HG02798 (cell line): ENCODE results near the gene C2orf81.
"Not testable (repeated sequence)": the region's sequence is repeated elsewhere in the genome, so short reads cannot be mapped to it uniquely, and the experiment has no call there.

ENCODE experiments used
- ATAC-seq: cut with Tn5 transposase; IDR thresholded peaks from one replicate; pipeline ENCODE4 v1.9.1; 2021; ENCODE audit warnings: mild to moderate bottlenecking; ENCODE audit not compliant: unreplicated experiment, poor library complexity

The C2orf81 gene

GRCh38 chr2:74424995-74425406 is 3.6 kb upstream of the C2orf81 start:
- ATAC-seq = no peak

GRCh38 chr2:74424139-74424992 is 2.9 kb upstream of the C2orf81 start:
- no peak for ATAC-seq

GRCh38 chr2:74423231-74424095 is 2.0 kb upstream of the C2orf81 start:
- no peak for ATAC-seq

- ATAC-seq = not testable (repeated sequence)
Observed at GRCh38 chr2:74420443-74421103, 846 bp downstream of the C2orf81 start.

- ATAC-seq = no peak
Observed at GRCh38 chr2:74420006-74420405, 1.4 kb downstream of the C2orf81 start.

- no peak for ATAC-seq
Observed at GRCh38 chr2:74419345-74419744, 2.1 kb downstream of the C2orf81 start.

- ATAC-seq = no peak
Observed at GRCh38 chr2:74418312-74418711, 3.1 kb downstream of the C2orf81 start.

GRCh38 chr2:74417763-74418162 is 3.7 kb downstream of the C2orf81 start:
- no peak for ATAC-seq

- ATAC-seq = no peak
Observed at GRCh38 chr2:74417197-74417596, 4.2 kb downstream of the C2orf81 start.

GRCh38 chr2:74416778-74417177 is 4.6 kb downstream of the C2orf81 start:
- no peak for ATAC-seq

GRCh38 chr2:74415762-74416395 is 5.5 kb downstream of the C2orf81 start:
- ATAC-seq = no peak

- no peak for ATAC-seq
Observed at GRCh38 chr2:74414881-74415761, 6.3 kb downstream of the C2orf81 start.

- no peak for ATAC-seq
Observed at GRCh38 chr2:74414441-74414840, 7.0 kb downstream of the C2orf81 start.

- ATAC-seq = no peak
Observed at GRCh38 chr2:74413001-74413698, 8.3 kb downstream of the C2orf81 start.

- no peak for ATAC-seq
Observed at GRCh38 chr2:74407682-74408081, 13.7 kb downstream of the C2orf81 start.

GRCh38 chr2:74406035-74406434 is 15.4 kb downstream of the C2orf81 start:
- peak; percentile 48 for ATAC-seq

- no peak for ATAC-seq
Observed at GRCh38 chr2:74401891-74402290, 19.5 kb downstream of the C2orf81 start.

- no peak for ATAC-seq
Observed at GRCh38 chr2:74399785-74400184, 21.6 kb downstream of the C2orf81 start.

- ATAC-seq = no peak
Observed at GRCh38 chr2:74396149-74396548, 25.3 kb downstream of the C2orf81 start.
